Trophoblast cell (in vitro differentiated cells and primary cell): ENCODE data around the gene MYD88.

ENCODE experiments used
- DNase-seq, 2 donors: peaks; one replicate each; pipeline ENCODE4 v3.0.0-alpha.2; 2016
- H2AFZ ChIP-seq: 2 replicates; pipeline ENCODE4 v1.6.1; 2013; ENCODE audit warnings: low read length, moderate library complexity, mild to moderate bottlenecking; ENCODE audit not compliant: insufficient read depth, poor library complexity
- H2AK5ac ChIP-seq: 2 replicates; pipeline ENCODE4 v1.6.1; 2013; ENCODE audit warnings: mild to moderate bottlenecking, low read length
- H2BK120ac ChIP-seq: 2 replicates; pipeline ENCODE4 v1.6.1; 2013; ENCODE audit warnings: low read length, mild to moderate bottlenecking, moderate library complexity; ENCODE audit not compliant: insufficient read depth, poor library complexity
- H2BK12ac ChIP-seq: 2 replicates; pipeline ENCODE4 v1.6.1; 2013; ENCODE audit warnings: mild to moderate bottlenecking, low read length, moderate library complexity
- H2BK5ac ChIP-seq: 2 replicates; pipeline ENCODE4 v1.6.1; 2013; ENCODE audit warnings: low read length, low read depth, moderate library complexity, mild to moderate bottlenecking; ENCODE audit not compliant: poor library complexity
- H3K14ac ChIP-seq: 2 replicates; pipeline ENCODE4 v1.6.1; 2013; ENCODE audit warnings: mild to moderate bottlenecking, low read length
- H3K18ac ChIP-seq: 2 replicates; pipeline ENCODE4 v1.6.1; 2013; ENCODE audit warnings: mild to moderate bottlenecking, low read length
- H3K23ac ChIP-seq: 2 replicates; pipeline ENCODE4 v1.6.1; 2013; ENCODE audit warnings: low read length
- H3K27ac ChIP-seq: 2 replicates; pipeline ENCODE4 v1.5.1; 2013; ENCODE audit warnings: low read depth, mild to moderate bottlenecking, inconsistent platforms, low read length, moderate library complexity
- H3K27me3 ChIP-seq: 2 replicates; pipeline ENCODE4 v1.6.1; 2013; ENCODE audit warnings: inconsistent platforms, mild to moderate bottlenecking, low read length, moderate library complexity; ENCODE audit not compliant: insufficient read depth
- H3K36me3 ChIP-seq, 2 experiments: 1 replicate in 1 of 2; 2 replicates in 1 of 2; pipeline ENCODE4 v1.6.1; 2013; ENCODE audit warnings: low read length in 2 of 2, mild to moderate bottlenecking in 2 of 2, moderate library complexity in 1 of 2; ENCODE audit not compliant: insufficient read depth in 2 of 2, control insufficient read depth in 1 of 2
- H3K4ac ChIP-seq: 2 replicates; pipeline ENCODE4 v1.6.1; 2013; ENCODE audit warnings: low read depth, mild to moderate bottlenecking, low read length, moderate library complexity
- H3K4me1 ChIP-seq, 2 experiments: 1 replicate in 1 of 2; 2 replicates in 1 of 2; pipeline ENCODE4 v1.6.1; 2013; ENCODE audit warnings: low read length in 2 of 2, mild to moderate bottlenecking in 2 of 2, moderate library complexity in 1 of 2; ENCODE audit not compliant: insufficient read depth in 2 of 2, control insufficient read depth in 1 of 2
- H3K4me2 ChIP-seq: 2 replicates; pipeline ENCODE4 v1.6.1; 2013; ENCODE audit warnings: inconsistent platforms, mild to moderate bottlenecking, low read length, moderate library complexity
- H3K4me3 ChIP-seq: 2 replicates; pipeline ENCODE4 v1.5.1; 2013; ENCODE audit warnings: mild to moderate bottlenecking, low read depth, low read length, inconsistent platforms
- H3K79me1 ChIP-seq: one replicate; pipeline ENCODE4 v1.6.1; 2013; ENCODE audit warnings: low read length
- H3K79me2 ChIP-seq: 2 replicates; pipeline ENCODE4 v1.6.1; 2013; ENCODE audit warnings: low read length, mild to moderate bottlenecking; ENCODE audit not compliant: control insufficient read depth, insufficient read depth, poor library complexity
- H3K9ac ChIP-seq: 2 replicates; pipeline ENCODE4 v1.6.1; 2013; ENCODE audit warnings: mild to moderate bottlenecking, low read length
- H3K9me3 ChIP-seq: 2 replicates; pipeline ENCODE4 v1.6.1; 2013; ENCODE audit warnings: low read depth, mild to moderate bottlenecking, control low read depth, inconsistent platforms, low read length; ENCODE audit not compliant: insufficient read depth
- H4K12ac ChIP-seq: 2 replicates; pipeline ENCODE4 v1.6.1; 2013; ENCODE audit warnings: low read depth, mild to moderate bottlenecking, low read length, moderate library complexity
- H4K8ac ChIP-seq: 2 replicates; pipeline ENCODE4 v1.6.1; 2013; ENCODE audit warnings: low read depth, mild to moderate bottlenecking, low read length, moderate library complexity
- H4K91ac ChIP-seq: one replicate; pipeline ENCODE4 v1.6.1; 2013; ENCODE audit warnings: low read depth, mild to moderate bottlenecking, low read length, moderate library complexity
- WGBS: extraction: QIAGEN DNeasy Blood & Tissue Kit; methylation state at CpG from one replicate; pipeline ENCODE4 v1.1.7; 2013; ENCODE audit warnings: missing lambda C conversion rate; ENCODE audit not compliant: insufficient read length, insufficient coverage; ENCODE audit errors: extremely low coverage; 5-methylcytosine and 5-hydroxymethylcytosine counted together

The MYD88 gene

DNA sequence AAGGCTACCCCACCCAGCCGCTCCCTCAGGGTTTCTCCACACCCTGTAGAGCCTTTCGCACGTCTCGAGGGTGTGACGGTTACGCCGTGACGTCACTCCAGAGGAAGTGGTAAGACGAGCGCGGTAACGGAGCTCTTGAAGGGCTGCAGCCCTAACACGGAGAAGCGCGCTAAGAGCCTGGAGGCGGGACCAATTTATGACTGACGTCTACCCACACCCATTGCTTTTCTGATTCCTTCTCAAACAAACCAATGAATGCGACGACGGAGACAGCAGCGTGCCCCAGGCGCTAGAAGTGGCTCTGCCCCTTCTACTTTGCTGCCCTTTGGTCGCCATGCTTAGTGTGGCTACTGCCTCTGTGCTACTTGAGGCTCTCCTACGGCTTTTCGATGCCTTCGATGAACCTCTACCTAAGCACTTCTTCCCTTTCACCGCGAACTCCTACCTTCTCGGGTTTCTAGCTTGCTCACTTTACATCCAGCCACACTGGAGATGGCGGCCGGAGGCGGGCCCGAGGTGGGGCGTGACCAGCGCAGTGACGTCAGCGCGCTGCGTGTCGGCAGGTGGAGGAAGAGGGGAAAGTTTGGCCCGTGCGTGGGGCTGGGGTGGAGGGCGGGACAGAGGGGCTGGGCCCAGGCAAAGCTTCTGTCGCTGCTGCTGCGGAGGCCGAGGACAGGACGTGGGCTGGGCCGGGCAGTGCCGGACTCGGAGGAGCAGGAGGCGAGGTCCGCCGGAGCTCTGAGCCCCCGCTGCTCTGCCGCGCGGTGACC lies 26.7 kb downstream of the MYD88 start, which contains the start of gene OXSR1:
Gene OXSR1, plus strand, starts transcription at position 586 of the 770 bp plus-strand sequence. CDS start 340 bp downstream, outside the sequence.
- Histone ChIP-seq H2BK5ac (peak within 1 kb of the TSS; percentile 82), H3K18ac (peak within 1 kb of the TSS; percentile 83), H2BK12ac (no peak within 1 kb of the TSS), H3K9me3 (no peaks in the 10 kb centered on the region), H3K14ac (peak within 1 kb of the TSS; percentile 87), H4K91ac (peak within 1 kb of the TSS; percentile 93), H3K23ac (no peak within 1 kb of the TSS), H2AK5ac (peak within 1 kb of the TSS; percentile 55), H4K8ac (peak within 1 kb of the TSS; percentile 92), H3K9ac (peak within 1 kb of the TSS; percentile 93), H3K79me1 (peaks cover 15% of the 10 kb centered on the region), H3K4me3 (peak within 1 kb of the TSS; percentile 95), H3K4me1 (peaks cover 0 to 4% of the 10 kb centered on the region in 2 experiments), H3K79me2 (peaks cover 19% of the 10 kb centered on the region), H2BK120ac (peak within 1 kb of the TSS; percentile 66), H3K36me3 (no peaks in the 10 kb centered on the region), H3K27me3 (no peaks in the 10 kb centered on the region), H3K4ac (peak within 1 kb of the TSS; percentile 90), H4K12ac (peak within 1 kb of the TSS; percentile 65), H3K27ac (peak within 1 kb of the TSS; percentile 86), H3K4me2 (peak within 1 kb of the TSS; percentile 93), H2AFZ (peak within 1 kb of the TSS; percentile 81)
- WGBS = no CpG with 5 or more reads among the region's 57 CpGs
- peak; percentile 100 for DNase-seq

GRCh38 chr3:38165722-38166387 lies 27.4 kb downstream of the MYD88 start:
- peak overlapping the region; percentile 86 for H3K4me2 ChIP-seq
- peak overlapping the region; percentile 63 for H4K12ac ChIP-seq
- H3K27ac ChIP-seq = peak overlapping the region; percentile 86
- H2BK12ac ChIP-seq = no peak overlapping the region
- H2AK5ac ChIP-seq = peak overlapping the region; percentile 55
- peaks cover 15% of the 10 kb centered on the region for H3K79me1 ChIP-seq
- H3K4me3 ChIP-seq = peak overlapping the region; percentile 95
- peak overlapping the region; percentile 92 for H4K91ac ChIP-seq
- H2AFZ ChIP-seq = peak overlapping the region; percentile 81
- peak in 1 of 2 donors; percentile 66 for DNase-seq
- H2BK5ac ChIP-seq = peak overlapping the region; percentile 80
- peak overlapping the region; percentile 87 for H3K14ac ChIP-seq
- WGBS = no CpG with 5 or more reads among the region's 62 CpGs
- peak overlapping the region; percentile 51 for H2BK120ac ChIP-seq
- H3K79me2 ChIP-seq = peaks cover 23% of the 10 kb centered on the region
- H3K27me3 ChIP-seq = no peaks in the 10 kb centered on the region
- peak overlapping the region; percentile 78 for H3K9ac ChIP-seq
- peaks cover 0 to 4% of the 10 kb centered on the region in 2 experiments for H3K4me1 ChIP-seq
- peak overlapping the region; percentile 83 for H3K18ac ChIP-seq
- no peak overlapping the region for H3K23ac ChIP-seq
- peak overlapping the region; percentile 90 for H3K4ac ChIP-seq
- H4K8ac ChIP-seq = peak overlapping the region; percentile 89
- no peaks in the 10 kb centered on the region for H3K9me3 ChIP-seq
- H3K36me3 ChIP-seq = no peaks in the 10 kb centered on the region

- Histone ChIP-seq H3K9me3 (no peaks in the 10 kb centered on the region), H3K79me1 (peaks cover 15% of the 10 kb centered on the region), H4K91ac (no peak overlapping the region), H2BK120ac (no peak overlapping the region), H4K12ac (no peak overlapping the region), H2AFZ (no peak overlapping the region), H3K36me3 (no peaks in the 10 kb centered on the region), H3K14ac (no peak overlapping the region), H3K4me2 (no peak overlapping the region), H2AK5ac (no peak overlapping the region), H4K8ac (no peak overlapping the region), H3K27ac (no peak overlapping the region), H3K4me1 (peaks cover 0 to 4% of the 10 kb centered on the region in 2 experiments), H2BK5ac (no peak overlapping the region), H3K27me3 (no peaks in the 10 kb centered on the region), H2BK12ac (no peak overlapping the region), H3K9ac (no peak overlapping the region), H3K18ac (no peak overlapping the region), H3K23ac (no peak overlapping the region), H3K4ac (peak overlapping the region; percentile 57), H3K79me2 (peaks cover 24% of the 10 kb centered on the region), H3K4me3 (no peak overlapping the region)
- DNase-seq = no peak
- no CpG with 5 or more reads among the region's 4 CpGs for WGBS
Observed at GRCh38 chr3:38167591-38167990, 29.1 kb downstream of the MYD88 start.

DNA sequence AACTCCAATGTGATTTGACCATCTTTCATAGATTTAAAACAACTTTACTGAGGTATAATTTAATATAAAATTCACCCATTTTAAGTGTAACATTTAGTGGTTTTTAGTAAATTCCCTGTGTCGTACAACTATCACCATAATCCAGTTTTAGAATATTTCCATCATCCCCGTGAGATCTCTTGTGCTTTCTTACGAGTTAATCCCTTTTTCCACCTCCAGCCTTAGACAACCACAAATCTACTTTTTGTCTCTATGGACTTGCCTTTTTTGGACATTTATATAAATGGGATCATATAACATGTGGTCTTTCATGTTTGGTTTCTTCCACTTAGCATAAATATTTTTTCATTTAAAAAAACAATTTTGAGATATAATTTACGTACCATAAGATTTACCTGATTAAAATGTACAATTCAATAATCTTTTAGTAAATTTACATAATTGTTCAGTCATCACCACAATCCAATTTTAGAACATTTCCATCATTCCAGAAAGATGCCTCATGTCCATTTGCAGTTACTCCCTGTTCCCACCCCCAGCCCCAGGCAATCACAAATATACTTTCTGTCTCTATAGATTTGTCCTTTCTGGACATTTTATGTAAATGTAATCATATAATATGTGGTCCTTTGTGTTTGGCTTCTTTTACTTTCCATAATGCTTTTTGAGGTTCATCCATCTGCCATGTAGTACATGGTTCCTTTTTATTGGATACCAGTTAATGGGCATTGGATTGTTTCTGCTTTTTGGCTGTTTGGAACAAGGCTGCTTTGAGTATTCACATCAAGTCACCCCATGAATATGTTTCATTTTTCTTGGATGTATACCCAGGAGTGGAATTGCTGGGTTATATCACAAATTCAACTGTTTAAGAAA lies 29.9 kb downstream of the MYD88 start:
- Histone ChIP-seq H3K4ac (no peak overlapping the region), H3K18ac (no peak overlapping the region), H4K8ac (no peak overlapping the region), H4K91ac (no peak overlapping the region), H3K9me3 (no peaks in the 10 kb centered on the region), H2AK5ac (no peak overlapping the region), H3K4me1 (peaks cover 0 to 4% of the 10 kb centered on the region in 2 experiments), H3K27me3 (no peaks in the 10 kb centered on the region), H4K12ac (no peak overlapping the region), H2AFZ (no peak overlapping the region), H3K36me3 (no peaks in the 10 kb centered on the region), H3K4me2 (no peak overlapping the region), H3K4me3 (no peak overlapping the region), H2BK120ac (no peak overlapping the region), H3K23ac (no peak overlapping the region), H2BK12ac (no peak overlapping the region), H2BK5ac (no peak overlapping the region), H3K14ac (no peak overlapping the region), H3K9ac (no peak overlapping the region), H3K27ac (no peak overlapping the region), H3K79me1 (peaks cover 15% of the 10 kb centered on the region), H3K79me2 (peaks cover 26% of the 10 kb centered on the region)
- peak in 1 of 2 donors; percentile 46 for DNase-seq
- no CpG with 5 or more reads among the region's 4 CpGs for WGBS
